Adrenal gland (tissue), 12 donors: ENCODE measurements around the gene PCP4. TPM values are rescaled to one million over a fixed set of nuclear protein-coding genes. Genes with fewer than 3 reads are reported as not detected.

Experiments used
- DNase-seq, 7 donors: peaks; one replicate each; pipeline ENCODE4 v3.0.0-alpha.2; 2019 to 2020
- H3K27ac ChIP-seq, 5 donors: fragments of 200-600 bp; sonication (generic) in 4 of 5; 1 replicate in 3 of 5; 2 replicates in 2 of 5; pipeline versions ENCODE4 v1.5.1 to v1.8.0; 2016 to 2020; ENCODE audit warnings: mild to moderate bottlenecking in 1 of 5
- H3K27me3 ChIP-seq: fragments of 200-600 bp; 2 replicates; pipeline ENCODE4 v1.8.0; 2021
- H3K36me3 ChIP-seq, 2 donors: fragments of 200-600 bp; replicated peaks in 1 of 2; 1 replicate in 1 of 2; 2 replicates in 1 of 2; pipeline versions ENCODE4 v1.5.1 to v1.8.0; 2018 to 2022
- H3K4me1 ChIP-seq, 2 donors: fragments of 200-600 bp; replicated peaks in 1 of 2; 1 replicate in 1 of 2; 2 replicates in 1 of 2; pipeline versions ENCODE4 v1.5.1 to v1.8.0; 2018 to 2021
- H3K4me3 ChIP-seq, 4 donors: fragments of 200-600 bp; sonication (generic) in 3 of 4; one replicate each; pipeline ENCODE4 v1.5.1; 2016 to 2018
- H3K9me3 ChIP-seq, 3 donors: fragments of 200-600 bp; sonication (generic) in 1 of 3; replicated peaks in 1 of 3; 1 replicate in 2 of 3; 2 replicates in 1 of 3; pipeline versions ENCODE4 v1.5.1 to v1.8.0; 2016 to 2021
- CTCF ChIP-seq, 6 experiments: fragments of 450-650 bp in 4 of 6; fragments of 200-600 bp in 2 of 6; sonication (generic) in 1 of 6; IDR thresholded peaks; 1 replicate in 5 of 6; 2 replicates in 1 of 6; pipeline versions ENCODE4 v1.5.1 to v1.8.0; 2016 to 2021; ENCODE audit warnings: antibody characterized with exemption in 6 of 6, mild to moderate bottlenecking in 2 of 6, moderate library complexity in 1 of 6
- POLR2A ChIP-seq, 2 donors: fragments of 450-650 bp; IDR thresholded peaks; one replicate each; pipeline ENCODE4 v1.6.1; 2017; ENCODE audit warnings: antibody characterized with exemption in 2 of 2, mild to moderate bottlenecking in 2 of 2, moderate library complexity in 1 of 2
- WGBS, 4 donors: extraction: QIAGEN DNeasy Blood & Tissue Kit in 2 of 4; methylation state at CpG; one replicate each; pipeline versions ENCODE4 v1.1.5 to v1.1.7; 2013 to 2017; 5-methylcytosine and 5-hydroxymethylcytosine counted together
- intact Hi-C, 2 donors: fragments of 100-400 bp; cut with DNase I; formaldehyde crosslinking; loops; one replicate each; pipeline versions ENCODE4 v1.14.1 to v1.15.0; 2022 to 2023
- polyA plus RNA-seq, 3 donors: library from polyadenylated mRNA; stranded (reverse); fragments of 200-250 nt in 2 of 3; fragments of 350-450 nt in 1 of 3; fragmentation: Illumina TruSeq in 1 of 3; extraction: RNeasy Lipid Tissue Mini Kit (QIAGEN cat#74804) in 1 of 3; gene quantifications; one replicate each; pipeline ENCODE4 v1.2.3, GENCODE V29; 2013 to 2014
- total RNA-seq, 9 donors: library from RNA; depleted of rRNA in 4 of 9; stranded (reverse); fragments of >200 nt in 4 of 9; fragments of 120-200 nt in 1 of 9; fragmentation: NEBNext Ultra II Directional in 1 of 9; extraction: Animal tissue kit (Norgen Biotek cat#: 25700) in 1 of 9; gene quantifications; one replicate each; pipeline versions ENCODE4 v1.1.0 to v1.2.4, GENCODE V29; 2013 to 2023
- donor health status: healthy with polysubstance abuse.
- donor health status: Bipolar disorder and iron deficiency.
- donor health status: DM: yes; HTN: yes; CAD: no.
- donor health status: DM: no; HTN: no; CAD: no.
- donor health status: DM: no; HTN: no; CAD: no.
- donor health status: DM: yes; HTN: yes; CAD: no.

Gene PCP4
- total and polyA plus RNA-seq, 12 donors: 1.00 to 118 (median 11.4) TPM

- Histone ChIP-seq H3K36me3 (no peaks in the 10 kb centered on the region), H3K27me3 (no peaks in the 10 kb centered on the region), H3K27ac (no peak overlapping the region), H3K4me1 (no peaks in the 10 kb centered on the region), H3K9me3 (no peaks in the 10 kb centered on the region), H3K4me3 (no peak overlapping the region)
- no peak for TF ChIP-seq POLR2A (IDR thresholded peaks at IDR 0.05)
- no peak for TF ChIP-seq CTCF (IDR thresholded peaks at IDR 0.05)
- 58 to 87% (median 79%) methylated on average over 4 of the region's 4 CpGs for whole genome bisulfite sequencing, 4 donors
- no peak for DNase-seq
- intact Hi-C loops: no loop called here
Observed at GRCh38 chr21:39834543-39834942, 32.7 kb upstream of the PCP4 start.

GRCh38 chr21:39837861-39838359 is 29.3 kb upstream of the PCP4 start:
- no peak overlapping the region for H3K27ac ChIP-seq
- no peaks in the 10 kb centered on the region for H3K9me3 ChIP-seq
- no peak for DNase-seq
- intact Hi-C loops: no loop called here
- TF ChIP-seq POLR2A (IDR thresholded peaks at IDR 0.05): no peak
- TF ChIP-seq CTCF (IDR thresholded peaks at IDR 0.05): no peak
- H3K27me3 ChIP-seq: no peaks in the 10 kb centered on the region
- H3K4me1 ChIP-seq: no peaks in the 10 kb centered on the region
- no peaks in the 10 kb centered on the region for H3K36me3 ChIP-seq
- WGBS, 4 donors: 72 to 79% (median 74%) methylated on average over 4 of the region's 4 CpGs
- H3K4me3 ChIP-seq: no peak overlapping the region

GRCh38 chr21:39840373-39841097 is 26.7 kb upstream of the PCP4 start:
- Histone ChIP-seq H3K27me3 (no peaks in the 10 kb centered on the region), H3K36me3 (no peaks in the 10 kb centered on the region), H3K9me3 (no peaks in the 10 kb centered on the region), H3K4me3 (no peak overlapping the region), H3K27ac (no peak overlapping the region), H3K4me1 (no peaks in the 10 kb centered on the region)
- TF ChIP-seq POLR2A (IDR thresholded peaks at IDR 0.05): no peak
- no peak for TF ChIP-seq CTCF (IDR thresholded peaks at IDR 0.05)
- intact Hi-C loops: no loop called here
- 79 to 84% (median 81%) methylated on average over 16 to 22 of the region's 22 CpGs for WGBS, 4 donors
- DNase-seq: no peak

GRCh38 chr21:39842741-39843459 is 24.3 kb upstream of the PCP4 start:
- WGBS, 4 donors: 82 to 87% (median 85%) methylated on average over 14 of the region's 14 CpGs
- intact Hi-C loops: no loop called here
- TF ChIP-seq CTCF (IDR thresholded peaks at IDR 0.05) (no peak), POLR2A (IDR thresholded peaks at IDR 0.05) (no peak)
- no peaks in the 10 kb centered on the region for H3K9me3 ChIP-seq
- DNase-seq: no peak
- no peak overlapping the region for H3K4me3 ChIP-seq
- no peaks in the 10 kb centered on the region for H3K4me1 ChIP-seq
- H3K27ac ChIP-seq: no peak overlapping the region
- no peaks in the 10 kb centered on the region for H3K36me3 ChIP-seq
- no peaks in the 10 kb centered on the region for H3K27me3 ChIP-seq
